Superior temporal gyrus (tissue), 1 donor: ENCODE results near the gene MBP.

Experiments used
- DNase-seq: peaks from one replicate; pipeline ENCODE4 v3.0.0-alpha.2; 2016; ENCODE audit errors: extremely low spot score

The MBP gene

DNA sequence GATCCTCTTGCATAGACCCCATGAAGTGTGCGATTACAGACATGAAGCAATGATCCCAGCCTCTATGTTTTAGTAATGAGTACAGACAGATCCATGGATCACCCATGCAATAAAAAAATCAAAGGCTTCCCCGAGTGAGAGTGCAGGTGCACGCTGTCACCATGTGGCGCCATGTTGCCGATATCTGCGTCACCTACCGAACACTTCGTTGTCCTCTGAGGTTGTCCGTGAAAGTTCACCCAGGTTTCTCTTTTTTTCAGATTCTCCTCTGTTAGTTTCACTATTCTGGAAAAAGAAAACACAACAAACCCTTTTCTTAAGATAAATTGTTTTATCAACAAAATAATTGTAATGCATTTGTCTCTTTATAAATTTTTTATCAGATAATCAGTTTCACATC, 66.5 kb downstream of the MBP start:
- no peak for DNase-seq

DNA sequence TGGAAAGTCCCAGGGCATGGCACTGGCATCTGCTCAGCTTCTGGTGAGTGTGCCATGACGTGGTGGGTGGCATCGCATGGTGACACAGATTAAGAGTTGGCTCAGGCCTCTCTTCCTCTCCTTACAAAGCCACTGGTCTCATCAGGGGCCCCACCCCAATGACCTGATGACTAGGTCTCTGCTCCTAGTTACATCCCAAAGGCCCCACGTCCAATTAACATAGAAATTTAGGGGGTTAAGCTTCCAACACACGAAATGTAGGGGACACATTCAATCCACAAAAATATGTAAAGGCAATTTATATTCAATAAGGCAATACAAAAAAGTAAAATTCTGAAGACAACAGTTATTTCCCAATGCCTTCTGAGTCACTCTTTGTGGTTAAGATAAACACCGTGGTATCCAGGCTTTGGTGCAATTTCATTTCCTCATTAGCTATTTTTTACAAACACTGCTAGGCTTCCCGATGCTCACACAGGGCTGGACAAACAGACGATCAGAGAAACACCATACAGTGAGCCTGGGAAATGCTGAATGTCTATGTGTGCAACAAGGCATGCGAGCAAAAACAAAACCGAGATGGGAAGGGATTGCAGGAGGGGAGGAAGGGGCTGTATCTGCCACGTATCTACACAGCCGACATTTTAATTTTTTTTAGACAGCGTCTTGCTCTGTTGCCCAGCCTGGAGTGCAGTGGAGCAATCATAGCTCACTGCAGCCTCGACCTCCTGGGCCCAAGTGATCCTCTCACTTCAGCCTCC, 67.2 kb downstream of the MBP start:
- no peak for DNase-seq

DNA sequence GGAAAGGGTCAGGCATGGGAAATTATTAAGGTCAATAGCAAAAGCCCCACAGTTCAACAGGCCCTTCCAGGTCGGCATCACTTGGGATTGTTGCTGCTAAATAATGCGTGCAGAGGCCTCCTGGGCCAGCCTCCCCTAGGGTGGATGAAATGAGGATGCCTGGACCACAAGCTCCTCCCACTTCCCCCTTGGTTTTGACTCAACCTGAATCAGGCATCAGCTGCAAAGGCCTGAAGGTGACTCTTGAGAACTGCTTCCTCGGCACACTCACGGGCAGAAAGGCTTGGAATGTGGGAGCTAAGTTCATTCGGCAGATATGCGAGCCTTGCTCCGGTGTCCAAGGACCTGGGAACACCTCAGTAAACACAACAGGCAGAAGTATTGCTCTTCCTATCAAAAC, 69.3 kb downstream of the MBP start:
- DNase-seq = no peak

DNA sequence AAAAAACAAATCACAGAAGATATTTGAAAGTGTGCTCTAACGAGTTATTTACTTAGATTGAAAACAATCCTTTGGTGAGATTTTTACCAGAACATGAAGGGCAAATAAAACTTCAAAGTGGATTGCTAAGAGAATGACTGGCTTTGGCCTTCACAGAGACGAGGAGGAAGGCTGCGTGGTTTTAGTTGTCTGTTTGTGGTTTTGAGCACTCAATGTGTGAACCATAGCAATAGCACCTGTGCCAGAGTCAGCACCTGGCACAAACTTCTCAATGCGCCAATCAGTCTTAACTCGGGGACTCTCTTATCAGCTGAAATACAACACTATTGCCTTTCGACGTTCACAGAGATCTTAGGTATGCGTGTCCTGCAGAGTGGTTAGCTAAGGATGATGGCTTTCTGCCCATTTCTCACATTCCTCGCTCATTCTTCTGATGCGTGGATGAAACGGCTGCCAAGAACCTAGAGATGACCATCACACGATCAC, 70.0 kb downstream of the MBP start:
- DNase-seq = no peak

DNA sequence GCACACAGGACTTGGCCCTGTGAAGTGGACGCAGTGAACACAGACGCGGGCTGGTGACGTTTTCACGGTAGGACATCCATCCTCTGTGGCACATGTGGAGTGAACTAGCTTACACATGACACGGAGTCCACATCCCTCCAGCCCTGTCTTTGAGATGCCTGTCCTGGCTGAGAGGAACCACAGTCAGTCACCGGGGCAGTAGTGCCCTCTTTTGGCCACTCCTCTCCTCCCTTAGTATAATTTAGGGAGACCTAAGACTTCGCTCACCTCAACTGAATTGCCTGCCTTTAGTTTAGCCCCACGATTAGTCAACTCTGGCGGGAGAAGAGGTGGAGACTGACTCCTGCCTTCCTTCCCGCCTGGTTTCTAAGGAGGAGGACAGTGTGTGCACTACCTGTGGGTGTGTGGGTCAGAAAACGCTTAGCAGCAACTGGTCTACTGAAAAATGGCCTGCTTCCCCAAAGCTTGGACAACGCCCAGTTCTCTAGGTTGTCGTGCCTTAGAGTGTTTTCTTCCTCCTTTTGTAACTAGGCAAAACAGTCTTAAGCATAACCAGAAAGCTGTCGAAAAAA, 70.6 kb downstream of the MBP start:
- peak; percentile 73 for DNase-seq

DNA sequence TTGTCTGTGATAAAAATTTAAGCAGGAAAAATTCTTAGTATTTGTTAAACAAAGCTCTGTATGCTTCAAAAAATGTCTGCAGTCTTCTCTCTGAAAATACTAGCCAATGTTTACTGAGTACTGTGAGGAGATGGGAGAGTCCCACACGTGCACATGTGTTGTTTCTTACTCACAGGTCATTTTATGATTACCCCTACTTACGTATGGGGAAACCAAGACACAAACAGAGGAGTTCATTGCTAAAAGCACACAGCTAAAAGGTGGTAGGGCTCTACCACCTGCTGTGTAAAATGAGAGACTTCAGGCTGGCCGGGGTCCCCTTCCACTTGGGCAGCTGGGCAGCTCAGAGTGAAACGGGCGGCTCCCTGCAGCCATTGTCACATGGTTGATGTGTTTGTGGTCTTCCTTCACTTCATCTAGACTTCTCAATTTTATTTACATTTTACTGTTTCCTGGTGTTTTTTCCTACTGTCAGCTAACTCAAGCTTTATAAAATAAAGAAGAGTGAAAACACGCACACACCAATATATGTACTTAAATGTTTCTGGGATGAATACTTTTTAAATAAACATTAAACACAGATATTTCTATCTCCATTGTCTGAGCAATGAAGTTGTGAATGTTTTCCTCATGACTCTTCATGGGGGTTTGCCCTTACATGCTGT, 71.2 kb downstream of the MBP start:
- peak; percentile 8 for DNase-seq

DNA sequence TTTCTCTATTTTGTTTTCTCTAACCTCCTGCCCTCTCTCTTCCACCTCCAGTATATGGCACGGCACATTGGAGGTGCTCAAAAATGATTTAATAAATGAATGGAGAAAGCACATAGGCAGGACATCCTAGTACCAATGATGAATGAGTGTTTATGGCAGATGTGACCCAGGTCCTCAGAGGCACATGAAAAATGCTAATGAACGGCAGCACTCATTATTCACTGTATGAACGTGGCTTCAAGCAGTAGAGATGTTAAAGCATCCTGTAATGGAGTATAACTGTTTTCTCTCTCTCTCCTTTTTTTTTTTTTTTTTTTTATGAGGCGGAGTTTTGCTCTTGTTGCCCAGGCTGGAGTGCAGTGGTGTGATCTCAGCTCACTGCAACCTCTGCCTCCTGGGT, 72.4 kb downstream of the MBP start:
- no peak for DNase-seq

DNA sequence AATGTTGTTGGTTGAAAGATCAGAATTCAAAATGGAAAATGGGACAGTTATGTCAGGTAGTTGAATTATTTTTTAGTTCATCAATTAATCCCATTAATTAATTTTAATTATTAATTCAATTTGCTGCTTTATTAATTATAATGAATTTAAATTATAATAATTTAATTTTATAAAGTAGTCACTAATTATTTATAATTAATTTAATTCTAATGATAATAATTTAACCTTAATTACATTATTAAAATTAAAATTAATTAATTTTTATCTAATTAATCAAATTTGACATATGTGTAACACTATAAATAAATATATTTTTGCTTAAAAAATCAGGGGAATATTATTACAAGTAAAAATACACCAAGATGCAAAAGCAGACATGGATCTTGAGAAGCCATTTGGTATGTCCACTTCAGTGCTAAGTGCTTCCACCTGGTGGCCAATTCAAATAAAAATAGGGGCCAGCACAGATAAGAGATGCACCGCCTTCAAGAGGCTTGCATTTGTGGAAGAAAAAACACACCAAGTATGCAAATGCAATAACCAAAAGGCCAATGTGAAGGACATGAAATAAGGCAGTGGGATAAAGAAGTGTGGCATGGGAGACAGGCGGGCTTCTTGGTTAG, 73.2 kb downstream of the MBP start:
- DNase-seq = peak; percentile 81

DNA sequence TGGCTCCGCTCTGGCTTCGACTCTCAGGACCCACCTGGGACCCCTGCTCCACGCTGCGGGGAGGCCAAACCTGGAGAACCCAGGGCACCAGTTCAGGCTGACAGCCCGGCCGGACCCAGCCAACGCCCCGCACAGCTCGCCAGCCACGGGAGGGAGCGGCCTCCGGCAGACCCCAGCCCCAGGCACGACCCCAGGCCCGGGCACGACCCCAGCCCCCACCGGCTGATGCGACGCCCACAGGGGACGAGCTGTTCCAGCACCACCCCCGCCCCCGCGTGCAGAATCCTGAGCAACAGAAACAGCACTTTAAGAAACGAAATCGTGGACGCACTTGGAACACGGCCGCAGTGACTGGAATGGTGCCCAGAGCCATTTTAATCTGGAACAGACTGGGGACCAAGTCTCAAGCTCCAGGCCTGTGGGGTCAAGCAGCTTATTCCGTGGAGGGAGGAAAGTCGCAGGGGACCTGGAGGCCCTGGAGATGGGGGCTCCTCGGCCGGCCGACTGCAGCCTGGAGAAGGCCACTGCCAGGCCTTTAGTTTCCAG, 74.2 kb downstream of the MBP start:
- DNase-seq = peak; percentile 32

DNA sequence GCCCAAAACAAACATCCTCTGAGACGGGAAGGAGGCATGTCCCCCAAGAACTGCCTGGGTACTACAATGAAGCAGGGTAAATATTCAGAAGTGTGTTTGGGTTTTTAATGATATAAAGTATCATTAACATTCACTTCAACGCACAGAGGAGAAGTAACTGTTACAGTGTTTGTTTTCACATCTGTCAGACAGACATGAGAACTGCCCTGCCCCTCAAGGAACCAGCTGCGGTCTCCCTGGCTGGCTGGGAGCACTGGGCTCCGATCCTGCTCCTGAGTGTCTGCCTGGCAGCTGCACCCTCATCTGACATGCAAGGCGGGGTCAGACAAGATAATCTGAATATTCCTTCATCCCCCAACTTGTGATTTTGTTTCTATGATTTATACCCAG, 75.6 kb downstream of the MBP start:
- DNase-seq = peak; percentile 44

DNA sequence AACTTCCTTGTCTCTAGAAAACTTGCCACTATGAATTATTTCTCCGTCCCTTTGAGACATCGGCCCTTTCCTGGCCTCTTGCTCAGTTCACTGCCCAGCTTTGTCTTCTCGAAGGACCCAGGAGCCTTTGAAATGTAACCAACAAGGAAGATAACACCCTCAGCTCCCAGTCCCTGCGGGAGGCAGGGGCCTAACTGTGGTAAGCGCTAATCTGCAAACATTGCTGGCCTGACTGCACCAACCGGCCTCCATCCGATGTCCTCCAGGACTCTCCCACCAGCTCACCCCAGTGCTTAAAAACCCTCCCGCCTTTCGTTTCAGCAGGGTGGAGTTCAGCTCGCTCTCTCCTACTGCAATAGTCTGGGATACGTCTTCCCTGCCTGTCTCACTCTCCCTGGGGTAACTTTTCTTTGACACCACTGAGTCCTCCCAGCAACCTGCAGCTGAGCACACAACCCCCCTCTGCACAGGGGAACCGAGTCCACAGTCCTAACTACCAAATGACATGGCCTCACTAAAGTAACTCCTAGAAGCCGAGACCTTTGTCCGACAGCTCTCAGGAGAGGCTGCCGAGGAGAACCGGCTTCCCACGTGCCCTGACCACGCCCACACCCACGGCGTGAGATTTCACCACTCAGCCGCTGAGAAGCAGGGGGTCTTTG, 76.1 kb downstream of the MBP start:
- no peak for DNase-seq

DNA sequence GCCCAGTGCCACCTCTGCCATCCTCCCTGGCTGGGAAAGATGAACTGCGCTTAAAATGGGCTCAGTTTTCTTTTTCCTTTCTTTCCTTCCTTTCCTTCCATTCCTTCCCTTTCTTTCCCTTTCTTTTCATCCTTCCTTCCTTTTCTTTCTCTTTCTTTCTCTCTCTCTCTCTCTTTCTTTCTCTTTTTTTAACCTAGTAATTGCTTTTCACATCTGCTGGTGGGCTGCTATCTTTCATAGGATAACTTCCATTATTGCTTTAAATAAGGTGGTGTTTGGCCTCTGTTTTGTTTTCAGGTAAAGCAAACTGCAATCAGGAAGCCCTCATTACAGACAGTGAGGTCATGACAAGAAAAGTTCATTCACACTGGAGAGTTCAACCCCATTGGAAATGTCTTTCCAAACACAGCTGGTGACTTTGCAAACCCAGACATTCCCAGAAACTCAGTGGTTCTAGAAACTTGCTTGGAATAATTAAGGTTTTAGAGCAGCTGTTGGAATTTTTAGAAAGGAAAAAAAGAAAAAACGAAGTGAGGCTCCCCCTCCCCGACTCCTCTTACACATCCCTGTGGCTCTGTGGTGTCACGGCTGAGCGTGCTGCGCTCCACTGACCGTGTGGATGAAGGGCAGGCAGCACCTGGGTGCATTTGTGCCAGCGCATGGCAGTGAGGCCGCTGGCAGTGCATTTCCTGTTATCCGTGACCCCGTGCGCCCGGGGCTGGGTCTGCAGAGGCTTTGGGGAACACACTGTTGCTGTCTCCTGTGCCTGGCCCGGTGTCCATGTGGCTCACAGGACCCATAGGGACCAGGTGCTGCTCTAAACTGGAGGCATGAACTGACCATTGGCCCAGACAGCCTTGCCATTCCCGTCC, 76.9 kb downstream of the MBP start:
- no peak for DNase-seq

DNA sequence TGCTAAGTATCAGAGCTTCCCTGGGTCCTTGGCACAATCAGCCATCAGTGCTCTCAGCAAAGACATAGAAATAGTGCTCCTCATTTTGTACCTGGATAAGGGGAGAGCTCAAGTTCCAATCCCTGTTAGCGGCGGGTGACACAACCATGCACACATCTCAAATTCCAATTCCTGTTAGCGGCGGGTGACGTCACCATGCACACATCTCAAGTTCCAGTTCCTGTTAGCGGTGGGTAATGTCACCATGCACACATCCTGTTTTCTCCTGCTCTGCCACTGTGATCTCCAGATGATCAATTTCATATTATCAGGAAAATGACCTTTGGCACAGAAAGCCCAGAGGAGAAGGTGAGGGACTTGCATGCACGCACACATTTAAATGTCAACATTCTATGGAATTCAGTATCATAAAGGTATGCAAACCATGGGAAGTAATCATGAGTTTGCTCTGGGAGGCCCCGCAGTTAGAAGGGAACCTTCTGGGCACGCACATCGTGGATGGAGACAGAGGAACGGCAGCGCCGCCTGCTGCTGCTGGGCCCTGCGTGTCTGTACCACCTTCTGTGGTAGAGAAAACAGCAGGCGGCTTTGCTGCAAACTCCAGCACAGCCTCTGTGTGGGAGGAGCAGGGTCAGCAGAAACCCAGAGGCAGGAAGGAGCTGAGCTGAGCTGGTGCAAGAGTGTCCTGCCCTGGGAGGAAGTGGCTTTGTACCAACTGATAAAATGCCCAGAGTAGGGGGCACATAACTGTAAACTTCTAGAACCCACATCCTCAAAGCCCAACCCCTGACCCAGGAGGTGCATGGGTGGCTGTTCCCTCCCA, 77.8 kb downstream of the MBP start:
- DNase-seq = peak; percentile 94

DNA sequence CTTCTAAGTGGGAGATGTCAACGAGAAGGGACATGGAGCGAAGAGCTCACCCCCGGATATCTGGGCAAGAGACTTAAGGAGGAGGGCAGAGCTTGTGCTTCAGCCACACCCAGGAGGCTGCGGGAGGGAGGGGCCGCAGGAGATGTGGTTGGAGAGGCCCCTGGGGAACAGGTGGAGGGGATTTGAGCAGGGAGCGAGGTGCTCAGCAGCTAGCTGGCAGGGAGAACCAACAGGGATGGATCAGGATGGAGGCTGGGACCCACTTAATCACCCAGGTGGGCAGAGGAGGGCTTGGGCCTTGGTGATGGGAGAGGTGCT, 78.3 kb downstream of the MBP start:
- DNase-seq = no peak

DNA sequence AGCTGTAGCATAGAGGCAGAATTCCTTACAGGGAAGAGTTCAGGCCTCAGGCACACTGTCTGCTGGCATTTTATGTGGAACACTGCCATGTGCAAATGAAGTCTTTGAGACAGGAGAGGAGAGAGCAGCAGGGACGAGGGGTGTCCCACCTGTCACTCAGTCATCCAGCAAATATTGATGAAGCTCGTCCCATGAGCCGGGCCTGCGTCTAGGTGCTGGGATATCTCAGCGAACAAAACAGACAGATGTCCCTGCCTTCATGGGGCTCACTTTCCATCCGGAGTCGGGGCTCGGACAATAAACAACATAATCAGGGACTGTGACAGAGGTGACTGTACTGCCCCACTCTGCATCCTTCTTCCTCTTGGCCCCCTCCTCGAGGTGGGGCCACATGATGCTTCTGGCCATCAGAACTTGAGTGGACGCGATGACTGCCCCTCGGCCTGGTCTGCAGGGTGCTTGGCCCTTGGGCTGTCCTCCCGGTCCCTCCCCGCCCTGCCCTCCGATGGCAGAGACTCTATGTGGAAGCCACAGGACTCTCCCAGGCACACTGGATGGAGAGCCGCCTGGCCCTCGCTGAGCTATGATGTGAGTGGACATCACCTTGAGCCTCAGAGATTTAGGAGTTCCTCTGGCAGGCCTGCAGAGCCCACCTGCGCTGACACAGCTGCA, 78.8 kb downstream of the MBP start:
- DNase-seq = no peak

DNA sequence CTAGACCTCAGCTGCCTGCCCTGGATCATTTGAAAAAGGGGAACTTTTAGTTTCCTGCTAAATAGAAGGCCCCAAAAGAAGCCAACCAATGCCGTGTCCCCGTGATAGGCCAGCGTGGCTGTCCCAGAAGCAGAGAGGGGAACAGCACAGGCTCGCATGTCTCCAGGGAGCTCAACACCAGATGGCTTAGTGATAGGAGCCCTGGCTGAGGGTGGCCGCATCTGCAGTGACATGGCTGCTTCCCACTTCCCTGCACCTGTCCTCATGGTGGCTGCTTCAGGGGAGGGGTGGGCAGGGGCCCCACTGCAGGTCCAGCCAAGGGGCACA, 79.6 kb downstream of the MBP start:
- DNase-seq = peak; percentile 54

DNA sequence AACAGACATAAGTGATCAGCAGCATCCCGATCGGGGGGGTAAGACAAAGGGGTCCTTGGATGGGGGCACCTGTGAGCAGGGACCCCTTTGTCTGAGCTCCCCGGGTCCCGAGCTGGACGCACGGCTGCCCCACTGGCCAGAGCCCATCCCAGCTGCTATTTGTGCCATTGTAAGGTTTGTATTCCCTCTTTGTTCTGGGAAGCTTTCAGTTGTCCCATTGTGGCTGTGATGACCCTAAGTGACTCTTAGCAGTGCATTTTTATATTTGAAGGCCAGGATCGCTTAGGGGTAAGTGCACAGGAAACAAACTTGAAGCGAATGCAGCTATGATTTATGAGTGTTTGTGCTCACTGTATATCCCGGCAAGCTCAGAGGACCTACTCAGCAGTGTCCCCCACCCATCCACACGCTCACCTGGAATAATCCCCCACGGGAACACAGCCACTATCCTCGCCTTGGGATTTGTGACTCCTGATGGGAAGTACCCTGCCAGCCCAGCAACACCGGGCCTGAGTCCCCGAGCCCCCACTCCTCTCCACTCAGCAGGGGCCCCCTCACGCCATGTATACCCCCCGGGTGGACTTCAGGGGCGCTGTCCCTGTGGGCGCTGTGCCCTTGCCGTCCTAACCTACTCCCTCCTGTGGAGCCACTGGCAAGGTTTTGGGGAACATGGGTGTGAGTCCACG, 80.1 kb downstream of the MBP start:
- DNase-seq = peak; percentile 91

DNA sequence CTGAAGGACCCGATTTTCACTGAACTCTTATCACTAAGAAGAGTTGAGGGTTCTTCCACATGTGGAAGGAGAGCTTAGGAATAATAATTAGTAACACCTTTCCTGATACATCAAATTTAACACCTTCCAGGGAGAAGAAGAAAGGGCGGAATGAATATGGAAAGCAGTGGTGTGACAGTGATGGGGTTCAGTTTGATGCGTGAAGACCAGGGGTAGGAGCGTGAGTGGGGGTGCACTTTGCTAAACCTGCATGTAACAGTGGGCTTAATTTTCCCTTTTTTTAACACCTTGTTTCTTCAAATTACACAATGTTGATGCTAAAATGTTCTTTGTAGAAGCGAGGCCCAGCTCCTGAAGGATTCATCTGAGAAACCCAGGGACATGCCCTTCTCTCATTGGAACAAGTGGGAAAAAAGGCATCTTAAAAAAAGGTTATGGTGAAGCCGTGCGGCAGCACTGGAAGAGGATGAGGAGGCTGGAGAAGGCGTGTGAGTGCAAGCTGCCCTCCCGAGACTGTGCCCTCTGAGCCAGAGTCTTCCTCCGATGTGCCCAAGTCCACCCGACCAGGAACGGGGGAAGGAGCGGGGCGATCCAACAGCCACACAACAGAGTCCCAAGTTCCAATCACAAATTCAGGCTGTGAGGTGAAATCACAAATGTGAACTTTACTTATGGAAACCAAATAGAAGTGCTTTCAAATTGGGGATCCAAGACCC, 80.8 kb downstream of the MBP start:
- peak; percentile 58 for DNase-seq
